HuH-7.5 (cell line): Measurements from ENCODE around the gene SLC7A14.

Source experiments
- DNase-seq: peaks from one replicate; pipeline ENCODE4 v3.0.0; 2011; ENCODE audit warnings: low spot score

SLC7A14 gene

GRCh38 chr3:170470063-170471016, 115.5 kb downstream of the SLC7A14 start:
- DNase-seq, result no peak

GRCh38 chr3:170469151-170470062, 116.5 kb downstream of the SLC7A14 start:
- no peak for DNase-seq

GRCh38 chr3:170467571-170468147, 118.2 kb downstream of the SLC7A14 start:
- no peak for DNase-seq

- no peak for DNase-seq
Measured at GRCh38 chr3:170467007-170467406, 118.9 kb downstream of the SLC7A14 start.

GRCh38 chr3:170465955-170466354, 119.9 kb downstream of the SLC7A14 start:
- DNase-seq, result no peak

GRCh38 chr3:170463011-170463410, 122.9 kb downstream of the SLC7A14 start:
- DNase-seq, result no peak

- no peak for DNase-seq
Measured at GRCh38 chr3:170458285-170458684, 127.6 kb downstream of the SLC7A14 start.

GRCh38 chr3:170454509-170454908, 131.4 kb downstream of the SLC7A14 start:
- DNase-seq, result no peak

- no peak for DNase-seq
Measured at GRCh38 chr3:170450039-170450438, 135.8 kb downstream of the SLC7A14 start.

- no peak for DNase-seq
Measured at GRCh38 chr3:170448584-170448983, 137.3 kb downstream of the SLC7A14 start.

GRCh38 chr3:170443457-170443856, 142.4 kb downstream of the SLC7A14 start:
- DNase-seq, result no peak

- DNase-seq, result no peak
Measured at GRCh38 chr3:170442947-170443346, 142.9 kb downstream of the SLC7A14 start.

GRCh38 chr3:170441412-170441811, 144.5 kb downstream of the SLC7A14 start:
- DNase-seq, result no peak

GRCh38 chr3:170440344-170440743, 145.5 kb downstream of the SLC7A14 start:
- no peak for DNase-seq

- DNase-seq, result no peak
Measured at GRCh38 chr3:170438836-170439235, 147.0 kb downstream of the SLC7A14 start.

GRCh38 chr3:170437696-170438407, 148.0 kb downstream of the SLC7A14 start:
- DNase-seq, result no peak

- DNase-seq, result no peak
Measured at GRCh38 chr3:170437176-170437575, 148.7 kb downstream of the SLC7A14 start.

- DNase-seq, result no peak
Measured at GRCh38 chr3:170436697-170437096, 149.2 kb downstream of the SLC7A14 start.

- no peak for DNase-seq
Measured at GRCh38 chr3:170432416-170432815, 153.5 kb downstream of the SLC7A14 start.

- no peak for DNase-seq
Measured at GRCh38 chr3:170431054-170431453, 154.8 kb downstream of the SLC7A14 start.

- no peak for DNase-seq
Measured at GRCh38 chr3:170429050-170429449, 156.8 kb downstream of the SLC7A14 start.

GRCh38 chr3:170428095-170428494, 157.8 kb downstream of the SLC7A14 start:
- no peak for DNase-seq
